Endothelial cell of umbilical vein (primary cell): ENCODE data around the gene FLNB. TPM values are rescaled to one million over a fixed set of nuclear protein-coding genes. Genes with fewer than 3 reads are reported as not detected.

Experiments used
- BruUV-seq: library from RNA; stranded (reverse); fragments of 400-500 nt; replicated peaks from 2 replicates; lab custom pipeline; 2021; lab: Mats Ljungman, UMichigan
- CTCF ChIA-PET: fragments of 300-600, 350-600 bp; sonication (Branson Sonifier 250); formaldehyde crosslinking; loops from one replicate; lab custom pipeline; 2021; ENCODE audit warnings: antibody characterized with exemption, inconsistent platforms; lab: Charles Lee
- POLR2A ChIA-PET: fragments of 300-600, 350-600 bp; sonication (Branson Sonifier 250); formaldehyde crosslinking; loops from one replicate; lab custom pipeline; 2021; ENCODE audit warnings: antibody characterized with exemption, inconsistent platforms; lab: Charles Lee
- DNase-seq: peaks from one replicate; pipeline ENCODE4 v3.0.0-alpha.2; 2011; ENCODE audit warnings: low read depth, low spot score
- FAIRE-seq: peaks from 2 replicates; lab custom pipeline; 2011; peaks lifted over from hg19 to GRCh38; lab: Jason Lieb, UNC
- H2AFZ ChIP-seq: 2 replicates; pipeline ENCODE4 v1.6.0; 2012; ENCODE audit warnings: low read depth, low read length, control low read depth, inconsistent platforms
- H3K27ac ChIP-seq: 2 replicates; pipeline ENCODE4 v1.5.1; 2011; ENCODE audit warnings: low read depth, mild to moderate bottlenecking, control low read depth, low read length, moderate library complexity; ENCODE audit not compliant: insufficient read depth
- H3K27me3 ChIP-seq, 2 experiments: 2 replicates each; pipeline versions ENCODE4 v1.6.0 to v1.6.1; 2011; ENCODE audit warnings: low read length in 2 of 2, mixed read lengths in 1 of 2; ENCODE audit not compliant: control insufficient read depth in 2 of 2, insufficient read depth in 2 of 2
- H3K36me3 ChIP-seq, 2 experiments: 2 replicates in 1 of 2; 3 replicates in 1 of 2; pipeline ENCODE4 v1.5.1; 2011; ENCODE audit warnings: low read length in 2 of 2, mild to moderate bottlenecking in 1 of 2, moderate library complexity in 1 of 2; ENCODE audit not compliant: control insufficient read depth in 2 of 2, insufficient read depth in 2 of 2; ENCODE audit errors: extremely low read depth in 1 of 2
- H3K4me1 ChIP-seq: 3 replicates; pipeline ENCODE4 v1.5.1; 2011; ENCODE audit warnings: mild to moderate bottlenecking, low read length; ENCODE audit not compliant: control insufficient read depth, insufficient read depth; ENCODE audit errors: extremely low read depth
- H3K4me2 ChIP-seq: 2 replicates; pipeline ENCODE4 v1.6.1; 2011; ENCODE audit warnings: low read length, control low read depth, mixed read lengths; ENCODE audit not compliant: insufficient read depth
- H3K4me3 ChIP-seq, 3 experiments: fragments of 200-600 bp in 1 of 3; sonication (generic), shearing (Covaris generic) in 1 of 3; replicated peaks in 1 of 3; 2 replicates each; pipeline ENCODE4 v1.5.1; 2011 to 2016; ENCODE audit warnings: control low read depth in 3 of 3, low read length in 3 of 3, mild to moderate bottlenecking in 2 of 3, inconsistent platforms in 1 of 3, low read depth in 1 of 3, moderate library complexity in 1 of 3; ENCODE audit not compliant: insufficient read depth in 1 of 3
- H3K79me2 ChIP-seq: 2 replicates; pipeline ENCODE4 v1.6.0; 2012; ENCODE audit warnings: low read length, inconsistent platforms; ENCODE audit not compliant: control insufficient read depth, insufficient read depth
- H3K9ac ChIP-seq: replicated peaks from 2 replicates; pipeline ENCODE3; 2011; ENCODE audit warnings: low read length, control low read depth; ENCODE audit not compliant: insufficient read depth; ENCODE audit errors: extremely low read depth
- H3K9me1 ChIP-seq: replicated peaks from 3 replicates; pipeline ENCODE4 v1.6.0; 2011; ENCODE audit warnings: mild to moderate bottlenecking, low read length; ENCODE audit not compliant: control insufficient read depth, insufficient read depth; ENCODE audit errors: extremely low read depth
- H3K9me3 ChIP-seq: replicated peaks from 2 replicates; pipeline ENCODE4 v1.5.1; 2012; ENCODE audit warnings: low read length, inconsistent platforms; ENCODE audit not compliant: control insufficient read depth, insufficient read depth
- H4K20me1 ChIP-seq: replicated peaks from 2 replicates; pipeline ENCODE3; 2011; ENCODE audit warnings: mild to moderate bottlenecking, low read length; ENCODE audit not compliant: control insufficient read depth, insufficient read depth; ENCODE audit errors: extremely low read depth
- EZH2 ChIP-seq: IDR thresholded peaks from 2 replicates; pipeline ENCODE4 v1.6.1; 2012; ENCODE audit warnings: borderline replicate concordance, low read depth, mild to moderate bottlenecking, moderate library complexity, low read length, inconsistent platforms; ENCODE audit not compliant: severe bottlenecking
- FOS ChIP-seq: IDR thresholded peaks from 2 replicates; pipeline ENCODE4 v1.6.1; 2011; ENCODE audit warnings: mild to moderate bottlenecking, low read length, moderate library complexity, borderline replicate concordance; ENCODE audit not compliant: insufficient read depth
- GATA2 ChIP-seq: IDR thresholded peaks from 2 replicates; pipeline ENCODE4 v1.7.0; 2011; ENCODE audit warnings: low read depth, mild to moderate bottlenecking, moderate library complexity, mixed read lengths, low read length; ENCODE audit not compliant: insufficient read length, insufficient read depth
- JUN ChIP-seq: IDR thresholded peaks from 2 replicates; pipeline ENCODE4 v1.6.1; 2011; ENCODE audit warnings: borderline replicate concordance, low read depth; ENCODE audit not compliant: insufficient read length, insufficient read depth
- MAX ChIP-seq: IDR thresholded peaks from 2 replicates; pipeline ENCODE4 v1.6.1; 2011; ENCODE audit not compliant: insufficient read depth, insufficient read length
- MYC ChIP-seq: IDR thresholded peaks from one replicate; pipeline ENCODE4 v1.6.1; 2011; ENCODE audit warnings: mild to moderate bottlenecking, low read depth, low read length
- POLR2A ChIP-seq: IDR thresholded peaks from 2 replicates; pipeline ENCODE4 v1.6.1; 2012; ENCODE audit warnings: low read depth, mild to moderate bottlenecking, control low read depth, low read length
- POLR2AphosphoS5 ChIP-seq: IDR thresholded peaks from 2 replicates; pipeline ENCODE4 v1.6.1; 2012; ENCODE audit warnings: low read depth, mild to moderate bottlenecking, control low read depth, low read length, moderate library complexity; ENCODE audit not compliant: insufficient read depth
- dilution Hi-C: fragments of 300-500 bp; cut with MboI; formaldehyde crosslinking; loops from one replicate; pipeline ENCODE4 v1.15.0; 2019; ENCODE audit warnings: low sequenced_read_pairs; ENCODE audit not compliant: extremely low pct_ligation_motif_present
- intact Hi-C: fragments of 100-400 bp; cut with micrococcal nuclease; formaldehyde crosslinking; loops from one replicate; pipeline ENCODE4 v1.10.0; 2022
- polyA plus RNA-seq, 4 experiments: library from polyadenylated mRNA; depleted of rRNA in 3 of 4; stranded (reverse) in 3 of 4; unstranded in 1 of 4; fragments of >200 nt; gene quantifications; 2 replicates each; pipeline versions ENCODE4 v1.2.1 to v1.2.3, GENCODE V29; 2011 to 2012; ENCODE audit warnings: missing spikeins in 1 of 4
- total RNA-seq: library from RNA; stranded (reverse); gene quantifications from 2 replicates; pipeline ENCODE4 v1.2.3, GENCODE V29; 2021
- TF ChIP-seq, protein P1 (sequence below), 2 donors: IDR thresholded peaks; 1 replicate in 1 of 2; 2 replicates in 1 of 2; pipeline ENCODE4 v1.5.1; 2011; ENCODE audit warnings: low read length in 2 of 2, mild to moderate bottlenecking in 2 of 2, moderate library complexity in 2 of 2, control low read depth in 1 of 2, inconsistent platforms in 1 of 2, low read depth in 1 of 2; ENCODE audit not compliant: insufficient read depth in 1 of 2; ENCODE audit errors: extremely low read depth in 1 of 2

FLNB gene
- total and polyA plus RNA-seq, 2 donors (not counting 3 experiments of a cell fraction or from before 2014, with no cell fraction given): 479 to 670 TPM

DNA sequence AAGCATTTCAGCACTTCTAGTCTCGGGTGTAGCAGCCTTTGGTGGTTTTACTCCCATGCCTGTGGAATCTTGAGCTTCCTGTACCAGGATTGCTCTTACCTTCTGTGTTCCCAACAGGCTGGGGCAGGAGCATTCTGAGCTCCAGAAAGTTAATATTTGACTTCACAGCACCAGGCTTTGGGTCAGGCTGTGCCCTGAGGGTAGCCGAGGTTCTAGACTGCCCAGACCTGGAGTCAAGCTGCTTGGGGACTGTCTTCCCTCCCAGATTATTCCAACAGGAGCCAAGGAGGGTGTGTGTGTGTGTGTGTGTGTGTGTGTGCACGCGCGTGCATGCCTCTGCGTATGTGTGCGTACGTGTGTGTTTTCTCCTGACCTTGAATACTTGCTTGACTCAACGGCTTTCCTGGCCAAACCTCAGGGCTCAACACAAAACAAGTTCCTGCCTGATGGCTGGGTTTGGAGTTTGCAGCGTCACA lies 94.8 kb downstream of the FLNB start:
- peaks cover 4% of the 10 kb centered on the region for H3K4me1 ChIP-seq
- intact Hi-C loops (no loop called here), dilution Hi-C loops (no loop called here)
- peaks cover 57 to 66% of the 10 kb centered on the region in 2 experiments for H3K36me3 ChIP-seq
- H3K4me3 ChIP-seq: no peak overlapping the region
- no peaks in the 10 kb centered on the region for H4K20me1 ChIP-seq
- no peak overlapping the region for H3K27ac ChIP-seq
- TF ChIP-seq POLR2A (no peak), POLR2AphosphoS5 (peak; percentile 4), GATA2 (no peak)
- H3K9ac ChIP-seq: no peak overlapping the region
- CTCF ChIA-PET: interaction anchor here (1.1 to 3.4 kb wide), 3 partner anchors 21 to 141 kb away, joined by 3 to 10 read pairs (median 5); partner anchors contain the start of gene FLNB
- FAIRE-seq (no peak), DNase-seq (no peak)
- no TSS peak for BruUV-seq
- POLR2A ChIA-PET: no interaction called here
- no peaks in the 10 kb centered on the region for H3K9me3 ChIP-seq
- no peak overlapping the region for H3K4me2 ChIP-seq
- H3K9me1 ChIP-seq: no peaks in the 10 kb centered on the region
- H3K79me2 ChIP-seq: peaks cover 51% of the 10 kb centered on the region
- H3K27me3 ChIP-seq: no peaks in the 10 kb centered on the region
- no peak overlapping the region for H2AFZ ChIP-seq

GRCh38 chr3:58104151-58104550 lies 95.9 kb downstream of the FLNB start:
- Histone ChIP-seq H3K9me3 (no peaks in the 10 kb centered on the region), H3K4me1 (peaks cover 4% of the 10 kb centered on the region), H3K36me3 (peaks cover 59 to 70% of the 10 kb centered on the region in 2 experiments), H3K4me2 (no peak overlapping the region), H3K79me2 (peaks cover 51% of the 10 kb centered on the region), H3K27ac (no peak overlapping the region), H3K27me3 (no peaks in the 10 kb centered on the region), H3K9ac (no peak overlapping the region), H3K4me3 (no peak overlapping the region), H2AFZ (no peak overlapping the region), H4K20me1 (no peaks in the 10 kb centered on the region), H3K9me1 (no peaks in the 10 kb centered on the region)
- DNase-seq (no peak), FAIRE-seq (no peak)
- TF ChIP-seq POLR2AphosphoS5 (no peak), MYC (no peak), MAX (no peak), JUN (no peak), EZH2 (no peak), FOS (no peak), POLR2A (no peak), GATA2 (no peak)
- TF ChIP-seq, protein P1, sequence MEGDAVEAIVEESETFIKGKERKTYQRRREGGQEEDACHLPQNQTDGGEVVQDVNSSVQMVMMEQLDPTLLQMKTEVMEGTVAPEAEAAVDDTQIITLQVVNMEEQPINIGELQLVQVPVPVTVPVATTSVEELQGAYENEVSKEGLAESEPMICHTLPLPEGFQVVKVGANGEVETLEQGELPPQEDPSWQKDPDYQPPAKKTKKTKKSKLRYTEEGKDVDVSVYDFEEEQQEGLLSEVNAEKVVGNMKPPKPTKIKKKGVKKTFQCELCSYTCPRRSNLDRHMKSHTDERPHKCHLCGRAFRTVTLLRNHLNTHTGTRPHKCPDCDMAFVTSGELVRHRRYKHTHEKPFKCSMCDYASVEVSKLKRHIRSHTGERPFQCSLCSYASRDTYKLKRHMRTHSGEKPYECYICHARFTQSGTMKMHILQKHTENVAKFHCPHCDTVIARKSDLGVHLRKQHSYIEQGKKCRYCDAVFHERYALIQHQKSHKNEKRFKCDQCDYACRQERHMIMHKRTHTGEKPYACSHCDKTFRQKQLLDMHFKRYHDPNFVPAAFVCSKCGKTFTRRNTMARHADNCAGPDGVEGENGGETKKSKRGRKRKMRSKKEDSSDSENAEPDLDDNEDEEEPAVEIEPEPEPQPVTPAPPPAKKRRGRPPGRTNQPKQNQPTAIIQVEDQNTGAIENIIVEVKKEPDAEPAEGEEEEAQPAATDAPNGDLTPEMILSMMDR (IDR thresholded peaks at IDR 0.05; ENCODE audit: extremely low read depth in 1 of 2, insufficient read depth in 1 of 2, low read depth in 1 of 2, low read length in 2 of 2): no peak
- CTCF ChIA-PET: interaction anchor here (1.8 to 3.4 kb wide), 2 partner anchors 22 to 96 kb away, joined by 5 to 10 read pairs; partner anchors contain the start of gene FLNB
- dilution Hi-C loops (no loop called here), intact Hi-C loops (no loop called here)
- POLR2A ChIA-PET: no interaction called here
- BruUV-seq: no TSS peak
